ENCODE measurements around the gene SETX. TPM values are rescaled to one million over a fixed set of nuclear protein-coding genes. Genes with fewer than 3 reads are reported as not detected.

Gene SETX
- total and polyA plus RNA-seq, 11 donors = 11.7 to 42.5 (median 27.5) TPM

- peaks cover 2 to 100% (median 98%) of the 10 kb centered on the region in 9 donors for H3K36me3 ChIP-seq
- 92 to 95% (median 93%) methylated on average over 11 of the region's 11 CpGs for WGBS, 4 donors
- peaks cover 0 to 3% (median 0%) of the 10 kb centered on the region in 12 donors for H3K4me1 ChIP-seq
- intact Hi-C loops (cut with DNase I) = no loop called here
- no peaks in the 10 kb centered on the region for H3K27me3 ChIP-seq
- no peak for TF ChIP-seq CTCF (IDR thresholded peaks at IDR 0.05)
- TF ChIP-seq POLR2A (IDR thresholded peaks at IDR 0.05) = no peak
- DNase-seq = no peak
- no peak overlapping the region for H3K4me3 ChIP-seq
- H3K27ac ChIP-seq = no peak overlapping the region
- H3K9me3 ChIP-seq = no peaks in the 10 kb centered on the region
- no peak for ATAC-seq
Observed at GRCh38 chr9:132395560-132395959, 40.8 kb upstream of the SETX start.

GRCh38 chr9:132391449-132391848 is 36.7 kb upstream of the SETX start:
- Histone ChIP-seq H3K4me3 (no peak overlapping the region), H3K27me3 (no peaks in the 10 kb centered on the region), H3K4me1 (peaks cover 0 to 3% (median 0%) of the 10 kb centered on the region in 12 donors), H3K9me3 (no peaks in the 10 kb centered on the region), H3K27ac (no peak overlapping the region), H3K36me3 (peaks cover 6 to 100% (median 98%) of the 10 kb centered on the region in 9 donors)
- no peak for TF ChIP-seq POLR2A (IDR thresholded peaks at IDR 0.05)
- no peak for TF ChIP-seq CTCF (IDR thresholded peaks at IDR 0.05)
- no peak for ATAC-seq
- intact Hi-C loops (cut with DNase I) = no loop called here
- DNase-seq = no peak
- WGBS, 4 donors = 89 to 92% (median 90%) methylated on average over 11 of the region's 11 CpGs

GRCh38 chr9:132390966-132391365 is 36.2 kb upstream of the SETX start:
- DNase-seq (no peak), ATAC-seq (no peak)
- Histone ChIP-seq H3K4me1 (peaks cover 0 to 3% (median 0%) of the 10 kb centered on the region in 12 donors), H3K27me3 (no peaks in the 10 kb centered on the region), H3K9me3 (no peaks in the 10 kb centered on the region), H3K36me3 (peaks cover 6 to 100% (median 98%) of the 10 kb centered on the region in 9 donors), H3K27ac (no peak overlapping the region), H3K4me3 (no peak overlapping the region)
- intact Hi-C loops (cut with DNase I) = no loop called here
- 53 to 69% (median 61%) methylated on average over 7 of the region's 7 CpGs for WGBS, 4 donors
- TF ChIP-seq POLR2A (IDR thresholded peaks at IDR 0.05) (no peak), CTCF (IDR thresholded peaks at IDR 0.05) (no peak)

- Histone ChIP-seq H3K9me3 (no peaks in the 10 kb centered on the region), H3K4me3 (no peak overlapping the region), H3K36me3 (peaks cover 6 to 100% (median 89%) of the 10 kb centered on the region in 9 donors), H3K27ac (no peak overlapping the region), H3K4me1 (peaks cover 0 to 10% (median 0%) of the 10 kb centered on the region in 12 donors), H3K27me3 (no peaks in the 10 kb centered on the region)
- WGBS, 4 donors = 88 to 98% (median 94%) methylated on average over 7 of the region's 7 CpGs
- TF ChIP-seq POLR2A (IDR thresholded peaks at IDR 0.05) (no peak), CTCF (IDR thresholded peaks at IDR 0.05) (no peak)
- no peak for DNase-seq
- intact Hi-C loops (cut with DNase I) = no loop called here
- no peak for ATAC-seq
Observed at GRCh38 chr9:132387133-132387532, 32.3 kb upstream of the SETX start.

Measured in heart left ventricle (tissue), 16 donors.